H1 (cell line): ENCODE results near the gene NFKBIE. TPM values are rescaled to one million over a fixed set of nuclear protein-coding genes. Genes with fewer than 3 reads are reported as not detected.

Experiments used
- KDM5A ChIP-seq: fragments of 200-600 bp; IDR thresholded peaks from 2 replicates; pipeline ENCODE4 v1.7.1; 2012; ENCODE audit warnings: mild to moderate bottlenecking, low read length, inconsistent platforms, mixed read lengths
- YY1 ChIP-seq: IDR thresholded peaks from 2 replicates; pipeline ENCODE4 v1.6.1; 2011; ENCODE audit warnings: low read depth, mild to moderate bottlenecking, low read length
- polyA plus RNA-seq, 7 experiments: library from polyadenylated mRNA; depleted of rRNA in 3 of 7; stranded (reverse) in 5 of 7; unstranded in 2 of 7; fragments of >200 nt in 5 of 7; fragments of 200-250 nt in 2 of 7; gene quantifications; 1 replicate in 5 of 7; 2 replicates in 1 of 7; 4 replicates in 1 of 7; pipeline versions ENCODE4 v1.2.1 to v1.2.3, GENCODE V29; 2011 to 2013; ENCODE audit warnings: missing spikeins in 2 of 7, mixed read lengths in 2 of 7
- total RNA-seq: library from RNA; stranded (reverse); fragmentation: NEBNext Ultra II Directional; extraction: Animal tissue kit (Norgen Biotek cat#: 25700); gene quantifications from 2 replicates; pipeline ENCODE4 v1.2.1, GENCODE V29; 2021
- TF ChIP-seq, protein P1 (sequence below): IDR thresholded peaks from 2 replicates; pipeline ENCODE4 v1.6.1; 2011; ENCODE audit warnings: low read depth, mild to moderate bottlenecking, low read length; ENCODE audit not compliant: insufficient read depth

Gene NFKBIE
- total and polyA plus RNA-seq, 2 of the 8 experiments (the other 6 are each of a cell fraction or from before 2014, with no cell fraction given): 13.5 to 19.2 TPM

DNA sequence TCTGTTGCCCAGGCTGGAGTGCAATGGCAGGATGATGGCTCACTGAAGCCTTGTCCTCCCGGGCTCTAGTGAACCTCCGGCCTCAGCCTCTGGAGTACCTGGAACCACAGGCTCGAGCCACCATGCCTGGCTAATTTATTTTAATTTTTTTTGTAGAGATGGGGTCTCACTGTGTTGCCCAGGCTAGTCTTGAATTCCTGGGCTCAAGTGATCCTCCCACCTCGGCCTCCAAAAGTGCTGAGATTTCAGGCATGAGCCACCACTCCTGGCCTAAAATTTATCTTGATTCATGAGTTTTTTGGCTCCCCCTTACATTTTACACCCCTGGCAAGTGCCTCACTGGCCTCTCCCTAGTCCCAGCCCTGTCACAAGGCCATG is 44.4 kb downstream of the NFKBIE start (continued):
- TF ChIP-seq YY1 (no peak), KDM5A (no peak)
- TF ChIP-seq, protein P1, sequence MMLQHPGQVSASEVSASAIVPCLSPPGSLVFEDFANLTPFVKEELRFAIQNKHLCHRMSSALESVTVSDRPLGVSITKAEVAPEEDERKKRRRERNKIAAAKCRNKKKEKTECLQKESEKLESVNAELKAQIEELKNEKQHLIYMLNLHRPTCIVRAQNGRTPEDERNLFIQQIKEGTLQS: no peak
